ENCODE data around the gene CSF1. TPM values are rescaled to one million over a fixed set of nuclear protein-coding genes. Genes with fewer than 3 reads are reported as not detected.

CSF1 gene
- total RNA-seq, 2 donors from 2014 or later, result 18.4 to 31.5 TPM

- no peak overlapping the region for H3K27ac ChIP-seq
- peaks cover 14% of the 10 kb centered on the region for H3K4me1 ChIP-seq (replicated peaks)
- no peak for DNase-seq (ENCODE audit: low spot score)
- 92% methylated on average over 10 of the region's 10 CpGs for WGBS
- no peaks in the 10 kb centered on the region for H3K9me3 ChIP-seq
- TF ChIP-seq, protein P1, sequence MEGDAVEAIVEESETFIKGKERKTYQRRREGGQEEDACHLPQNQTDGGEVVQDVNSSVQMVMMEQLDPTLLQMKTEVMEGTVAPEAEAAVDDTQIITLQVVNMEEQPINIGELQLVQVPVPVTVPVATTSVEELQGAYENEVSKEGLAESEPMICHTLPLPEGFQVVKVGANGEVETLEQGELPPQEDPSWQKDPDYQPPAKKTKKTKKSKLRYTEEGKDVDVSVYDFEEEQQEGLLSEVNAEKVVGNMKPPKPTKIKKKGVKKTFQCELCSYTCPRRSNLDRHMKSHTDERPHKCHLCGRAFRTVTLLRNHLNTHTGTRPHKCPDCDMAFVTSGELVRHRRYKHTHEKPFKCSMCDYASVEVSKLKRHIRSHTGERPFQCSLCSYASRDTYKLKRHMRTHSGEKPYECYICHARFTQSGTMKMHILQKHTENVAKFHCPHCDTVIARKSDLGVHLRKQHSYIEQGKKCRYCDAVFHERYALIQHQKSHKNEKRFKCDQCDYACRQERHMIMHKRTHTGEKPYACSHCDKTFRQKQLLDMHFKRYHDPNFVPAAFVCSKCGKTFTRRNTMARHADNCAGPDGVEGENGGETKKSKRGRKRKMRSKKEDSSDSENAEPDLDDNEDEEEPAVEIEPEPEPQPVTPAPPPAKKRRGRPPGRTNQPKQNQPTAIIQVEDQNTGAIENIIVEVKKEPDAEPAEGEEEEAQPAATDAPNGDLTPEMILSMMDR (IDR thresholded peaks at IDR 0.05), result no peak
- TF ChIP-seq POLR2AphosphoS5 (IDR thresholded peaks at IDR 0.05) (no peak), POLR2A (IDR thresholded peaks at IDR 0.05) (no peak)
- no peaks in the 10 kb centered on the region for H3K36me3 ChIP-seq
- intact Hi-C loops (cut with DNase I), result loop anchor here (5.0 kb wide), 1 partner anchor 32 kb away; the partner anchor contains the start of gene CSF1
- H3K27me3 ChIP-seq (replicated peaks; ENCODE audit: insufficient read depth), result no peaks in the 10 kb centered on the region
- no peak overlapping the region for H3K4me3 ChIP-seq
Observed at GRCh38 chr1:109879881-109880525, 30.6 kb upstream of the CSF1 start.

GRCh38 chr1:109880971-109881894, 29.4 kb upstream of the CSF1 start:
- H3K9me3 ChIP-seq, result no peaks in the 10 kb centered on the region
- intact Hi-C loops (cut with DNase I), result no loop called here
- H3K27ac ChIP-seq, result no peak overlapping the region
- no peak for TF ChIP-seq POLR2A (IDR thresholded peaks at IDR 0.05)
- H3K27me3 ChIP-seq (replicated peaks; ENCODE audit: insufficient read depth), result no peaks in the 10 kb centered on the region
- H3K4me1 ChIP-seq (replicated peaks), result peaks cover 14% of the 10 kb centered on the region
- 84% methylated on average over 20 of the region's 20 CpGs for WGBS
- H3K36me3 ChIP-seq, result no peaks in the 10 kb centered on the region
- no peak overlapping the region for H3K4me3 ChIP-seq
- no peak for DNase-seq (ENCODE audit: low spot score)

- Histone ChIP-seq H3K36me3 (no peaks in the 10 kb centered on the region), H3K9me3 (no peaks in the 10 kb centered on the region), H3K27me3 (replicated peaks; ENCODE audit: insufficient read depth) (no peaks in the 10 kb centered on the region), H3K27ac (no peak overlapping the region), H3K4me1 (replicated peaks) (peaks cover 10% of the 10 kb centered on the region), H3K4me3 (no peak overlapping the region)
- intact Hi-C loops (cut with DNase I), result no loop called here
- DNase-seq (ENCODE audit: low spot score), result no peak
- 92% methylated on average over 4 of the region's 4 CpGs for WGBS
- TF ChIP-seq POLR2A (IDR thresholded peaks at IDR 0.05), result no peak
- TF ChIP-seq POLR2AphosphoS5 (IDR thresholded peaks at IDR 0.05), result no peak
- TF ChIP-seq, protein P1 (IDR thresholded peaks at IDR 0.05), result no peak
Observed at GRCh38 chr1:109881906-109882287, 28.8 kb upstream of the CSF1 start.

DNA sequence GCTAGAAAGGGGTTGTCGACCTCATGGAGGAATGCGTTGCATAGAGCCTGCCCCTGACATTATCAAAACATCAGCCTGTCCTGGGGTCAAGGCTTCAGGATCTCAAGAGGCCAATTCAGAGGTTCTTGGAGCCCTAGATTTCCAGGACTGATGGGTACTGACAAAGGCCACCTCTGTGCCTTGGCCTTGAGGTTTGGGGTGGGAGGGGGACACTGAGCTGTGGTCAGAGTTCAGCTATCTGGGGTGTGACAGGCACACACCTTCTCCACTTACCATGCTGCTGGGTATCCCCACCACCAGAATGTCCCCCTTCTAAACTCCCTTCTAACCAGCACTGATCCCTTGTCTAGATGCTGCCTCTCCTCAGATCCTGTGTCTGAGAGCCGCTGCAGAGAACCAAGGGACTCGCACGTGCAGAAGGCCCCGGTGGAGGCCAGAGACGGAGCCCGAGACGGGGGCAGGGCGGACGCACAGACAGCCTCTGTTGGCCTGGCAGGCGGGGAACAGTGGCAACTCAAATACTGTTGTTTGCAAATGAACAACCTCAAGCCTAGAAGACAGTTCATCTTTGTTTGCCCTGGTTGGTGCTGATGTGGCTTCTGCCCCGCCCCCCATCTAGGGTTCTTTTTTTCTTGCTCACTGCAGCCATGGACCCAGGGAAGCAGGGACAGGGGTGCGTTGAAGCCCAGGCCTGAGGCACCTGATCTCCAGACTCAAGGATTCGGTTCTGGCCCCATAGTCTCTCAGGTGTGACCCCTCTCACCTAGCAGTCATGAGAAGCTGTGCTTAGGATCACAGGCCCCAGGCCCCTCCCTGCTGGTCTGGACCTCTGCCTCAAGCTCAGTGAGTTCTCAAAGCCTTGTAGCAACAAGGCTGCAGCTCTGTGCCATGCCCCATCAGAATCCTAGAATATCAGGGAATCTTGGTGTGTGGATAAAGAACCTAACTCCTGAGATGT, 28.1 kb upstream of the CSF1 start:
- intact Hi-C loops (cut with DNase I), result no loop called here
- no peaks in the 10 kb centered on the region for H3K9me3 ChIP-seq
- peak overlapping the region; percentile 16 to 24 for H3K27ac ChIP-seq
- no peak for DNase-seq (ENCODE audit: low spot score)
- WGBS, result 86% methylated on average over 15 of the region's 15 CpGs
- TF ChIP-seq, protein P1 (IDR thresholded peaks at IDR 0.05), result no peak
- no peak for TF ChIP-seq POLR2A (IDR thresholded peaks at IDR 0.05)
- TF ChIP-seq POLR2AphosphoS5 (IDR thresholded peaks at IDR 0.05), result no peak
- H3K36me3 ChIP-seq, result no peaks in the 10 kb centered on the region
- no peak overlapping the region for H3K4me3 ChIP-seq
- H3K4me1 ChIP-seq (replicated peaks), result peaks cover 5% of the 10 kb centered on the region
- no peaks in the 10 kb centered on the region for H3K27me3 ChIP-seq (replicated peaks; ENCODE audit: insufficient read depth)

Measured in prostate gland (tissue), 2 donors.